GM12878 (cell line): ENCODE results near the gene SLC50A1.

Experiments
- EZH2 ChIP-seq: IDR thresholded peaks from 2 replicates; pipeline ENCODE4 v1.6.1; 2012; ENCODE audit warnings: low read depth, mild to moderate bottlenecking, control low read depth, inconsistent platforms, low read length, borderline replicate concordance; ENCODE audit not compliant: control insufficient read depth
- HDAC2 ChIP-seq: fragments of 200-600 bp; sonication (generic); IDR thresholded peaks from 2 replicates; pipeline ENCODE4 v1.6.1; 2017
- JUNB ChIP-seq: IDR thresholded peaks from 2 replicates; pipeline ENCODE4 v1.6.1; 2016; ENCODE audit warnings: antibody characterized with exemption, mild to moderate bottlenecking
- MYC ChIP-seq: IDR thresholded peaks from 2 replicates; pipeline ENCODE4 v1.6.1; 2011; ENCODE audit warnings: mild to moderate bottlenecking, low read length, moderate library complexity, inconsistent platforms; ENCODE audit not compliant: insufficient read depth, insufficient replicate concordance, insufficient read length, severe bottlenecking
- RAD51 ChIP-seq: fragments of 450-650 bp; IDR thresholded peaks from 2 replicates; pipeline ENCODE4 v1.6.1; 2016; ENCODE audit warnings: moderate library complexity, mild to moderate bottlenecking, inconsistent platforms
- YY1 ChIP-seq: IDR thresholded peaks from 2 replicates; pipeline ENCODE4 v1.6.1; 2011; ENCODE audit warnings: low read depth, mild to moderate bottlenecking, low read length
- TF ChIP-seq, protein P1 (sequence below), 3 experiments: IDR thresholded peaks in 2 of 3; conservative IDR thresholded peaks in 1 of 3; 2 replicates each; pipeline ENCODE4 v1.5.1; 2011; ENCODE audit warnings: low read depth in 3 of 3, low read length in 3 of 3, mild to moderate bottlenecking in 3 of 3, control low read depth in 2 of 3, moderate library complexity in 2 of 3, inconsistent platforms in 1 of 3, mixed read lengths in 1 of 3; ENCODE audit not compliant: control insufficient read depth in 2 of 3, insufficient read depth in 1 of 3; ENCODE audit errors: extremely low read depth in 1 of 3
- TF ChIP-seq, protein P2 (sequence below): IDR thresholded peaks from 2 replicates; pipeline ENCODE4 v1.6.1; 2012; ENCODE audit warnings: low read depth, low read length, improper control_type of control experiment

GRCh38 chr1:155145491-155145890 lies 9.8 kb downstream of the SLC50A1 start:
- TF ChIP-seq HDAC2, result no peak
- TF ChIP-seq, protein P1, sequence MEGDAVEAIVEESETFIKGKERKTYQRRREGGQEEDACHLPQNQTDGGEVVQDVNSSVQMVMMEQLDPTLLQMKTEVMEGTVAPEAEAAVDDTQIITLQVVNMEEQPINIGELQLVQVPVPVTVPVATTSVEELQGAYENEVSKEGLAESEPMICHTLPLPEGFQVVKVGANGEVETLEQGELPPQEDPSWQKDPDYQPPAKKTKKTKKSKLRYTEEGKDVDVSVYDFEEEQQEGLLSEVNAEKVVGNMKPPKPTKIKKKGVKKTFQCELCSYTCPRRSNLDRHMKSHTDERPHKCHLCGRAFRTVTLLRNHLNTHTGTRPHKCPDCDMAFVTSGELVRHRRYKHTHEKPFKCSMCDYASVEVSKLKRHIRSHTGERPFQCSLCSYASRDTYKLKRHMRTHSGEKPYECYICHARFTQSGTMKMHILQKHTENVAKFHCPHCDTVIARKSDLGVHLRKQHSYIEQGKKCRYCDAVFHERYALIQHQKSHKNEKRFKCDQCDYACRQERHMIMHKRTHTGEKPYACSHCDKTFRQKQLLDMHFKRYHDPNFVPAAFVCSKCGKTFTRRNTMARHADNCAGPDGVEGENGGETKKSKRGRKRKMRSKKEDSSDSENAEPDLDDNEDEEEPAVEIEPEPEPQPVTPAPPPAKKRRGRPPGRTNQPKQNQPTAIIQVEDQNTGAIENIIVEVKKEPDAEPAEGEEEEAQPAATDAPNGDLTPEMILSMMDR (IDR thresholded peaks at IDR 0.05 in 2 of 3, conservative IDR thresholded peaks at IDR 0.05 in 1 of 3; ENCODE audit: control insufficient read depth in 2 of 3, extremely low read depth in 1 of 3, insufficient read depth in 1 of 3, low read depth in 3 of 3, low read length in 3 of 3), result no peak
- TF ChIP-seq MYC, result no peak
- no peak for TF ChIP-seq JUNB
- no peak for TF ChIP-seq YY1
- TF ChIP-seq, protein P2, sequence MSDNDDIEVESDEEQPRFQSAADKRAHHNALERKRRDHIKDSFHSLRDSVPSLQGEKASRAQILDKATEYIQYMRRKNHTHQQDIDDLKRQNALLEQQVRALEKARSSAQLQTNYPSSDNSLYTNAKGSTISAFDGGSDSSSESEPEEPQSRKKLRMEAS, result no peak
- TF ChIP-seq RAD51, result no peak
- no peak for TF ChIP-seq EZH2
